SU-DHL-6 (cell line): Measurements from ENCODE around the gene YLPM1.

Source experiments
- H2AFZ ChIP-seq: fragments of 200-600 bp; sonication (generic); 2 replicates; pipeline ENCODE4 v1.6.1; 2014; ENCODE audit warnings: low read depth, mild to moderate bottlenecking, moderate library complexity, mixed read lengths, antibody characterized with exemption, low read length; ENCODE audit not compliant: severe bottlenecking
- H3F3A ChIP-seq: fragments of 200-600 bp; shearing (Covaris generic); 2 replicates; pipeline ENCODE4 v1.6.0; 2016; ENCODE audit warnings: antibody characterized with exemption, mild to moderate bottlenecking; ENCODE audit not compliant: insufficient read depth
- H3K27ac ChIP-seq: fragments of 200-600 bp; sonication (generic); 2 replicates; pipeline ENCODE4 v1.5.1; 2016; ENCODE audit warnings: low read depth, mild to moderate bottlenecking, low read length, moderate library complexity, mixed read lengths
- H3K27me3 ChIP-seq: fragments of 200-600 bp; sonication (generic), shearing (Covaris generic); 2 replicates; pipeline ENCODE4 v1.6.0; 2014; ENCODE audit warnings: mild to moderate bottlenecking, low read length
- H3K36me3 ChIP-seq: fragments of 200-600 bp; sonication (generic); 2 replicates; pipeline ENCODE4 v1.6.1; 2014; ENCODE audit warnings: mild to moderate bottlenecking, low read length, mixed read lengths
- H3K4me2 ChIP-seq: fragments of 300-600, 200-600 bp; shearing (Covaris generic), sonication (generic); 2 replicates; pipeline ENCODE4 v1.6.0; 2014; ENCODE audit warnings: low read length, low read depth, mild to moderate bottlenecking; ENCODE audit not compliant: poor library complexity, severe bottlenecking
- H3K4me3 ChIP-seq: fragments of 200-600 bp; sonication (generic); 2 replicates; pipeline ENCODE4 v1.5.1; 2014; ENCODE audit warnings: antibody characterized with exemption, low read length, mild to moderate bottlenecking, mixed read lengths; ENCODE audit not compliant: insufficient read depth, poor library complexity, severe bottlenecking
- H3K79me2 ChIP-seq: fragments of 200-600 bp; sonication (generic); 2 replicates; pipeline ENCODE4 v1.6.1; 2014; ENCODE audit warnings: mild to moderate bottlenecking, low read length, moderate library complexity; ENCODE audit not compliant: insufficient read depth
- H3K9ac ChIP-seq: fragments of 200-600 bp; sonication (generic); 2 replicates; pipeline ENCODE4 v1.7.0; 2014; ENCODE audit warnings: mild to moderate bottlenecking, low read length
- H3K9me2 ChIP-seq: fragments of 200-600 bp; sonication (generic); replicated peaks from 2 replicates; pipeline ENCODE4 v1.6.1; 2014; ENCODE audit warnings: low read length; ENCODE audit not compliant: insufficient read depth
- H3K9me3 ChIP-seq: fragments of 200-600 bp; sonication (generic); 2 replicates; pipeline ENCODE4 v1.6.1; 2014; ENCODE audit warnings: low read length, mixed read lengths; ENCODE audit not compliant: insufficient read depth
- H4K20me1 ChIP-seq: fragments of 200-600 bp; sonication (generic); 2 replicates; pipeline ENCODE4 v1.6.1; 2014; ENCODE audit warnings: low read depth, mild to moderate bottlenecking, antibody characterized with exemption, low read length, moderate library complexity, mixed read lengths
- EZH2phosphoT487 ChIP-seq: fragments of 200-600 bp; sonication (generic), shearing (Covaris generic); conservative IDR thresholded peaks from 2 replicates; pipeline ENCODE4 v1.6.1; 2018; ENCODE audit warnings: mild to moderate bottlenecking, antibody characterized with exemption, low read length, moderate library complexity, mixed read lengths
- TF ChIP-seq, protein P1 (sequence below): fragments of 200-600 bp; sonication (generic); IDR thresholded peaks from one replicate; pipeline ENCODE4 v1.5.1; 2017; ENCODE audit warnings: antibody characterized with exemption, mild to moderate bottlenecking, low read length, moderate library complexity; ENCODE audit not compliant: insufficient read depth, poor library complexity, severe bottlenecking

The YLPM1 gene

DNA sequence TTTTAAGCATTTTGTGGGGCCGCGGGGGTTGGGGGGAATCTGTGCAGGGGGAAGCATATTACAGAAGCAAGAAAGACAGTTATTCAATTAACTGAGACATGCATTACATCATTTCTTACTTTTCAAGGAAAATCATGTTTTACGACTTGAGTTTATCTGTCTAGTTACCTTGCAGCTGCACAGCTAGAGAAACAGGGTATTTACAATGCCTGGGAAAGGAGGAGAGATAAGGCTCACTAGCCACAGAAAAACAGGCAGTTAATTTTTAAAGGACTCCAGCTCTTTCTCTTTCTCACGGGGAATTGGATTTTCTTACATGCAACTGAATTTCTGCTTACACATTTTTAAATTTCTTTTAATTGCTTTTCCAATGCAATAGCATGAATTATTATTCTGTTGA, 28.0 kb upstream of the YLPM1 start:
- Histone ChIP-seq H3F3A (no peaks in the 10 kb centered on the region), H3K36me3 (peaks cover 19% of the 10 kb centered on the region), H3K27me3 (no peaks in the 10 kb centered on the region), H3K27ac (no peak overlapping the region), H3K79me2 (no peaks in the 10 kb centered on the region), H3K4me2 (no peak overlapping the region), H4K20me1 (no peaks in the 10 kb centered on the region), H3K9ac (no peak overlapping the region), H3K9me2 (no peaks in the 10 kb centered on the region), H2AFZ (no peak overlapping the region), H3K4me3 (no peak overlapping the region), H3K9me3 (no peaks in the 10 kb centered on the region)
- TF ChIP-seq, protein P1, sequence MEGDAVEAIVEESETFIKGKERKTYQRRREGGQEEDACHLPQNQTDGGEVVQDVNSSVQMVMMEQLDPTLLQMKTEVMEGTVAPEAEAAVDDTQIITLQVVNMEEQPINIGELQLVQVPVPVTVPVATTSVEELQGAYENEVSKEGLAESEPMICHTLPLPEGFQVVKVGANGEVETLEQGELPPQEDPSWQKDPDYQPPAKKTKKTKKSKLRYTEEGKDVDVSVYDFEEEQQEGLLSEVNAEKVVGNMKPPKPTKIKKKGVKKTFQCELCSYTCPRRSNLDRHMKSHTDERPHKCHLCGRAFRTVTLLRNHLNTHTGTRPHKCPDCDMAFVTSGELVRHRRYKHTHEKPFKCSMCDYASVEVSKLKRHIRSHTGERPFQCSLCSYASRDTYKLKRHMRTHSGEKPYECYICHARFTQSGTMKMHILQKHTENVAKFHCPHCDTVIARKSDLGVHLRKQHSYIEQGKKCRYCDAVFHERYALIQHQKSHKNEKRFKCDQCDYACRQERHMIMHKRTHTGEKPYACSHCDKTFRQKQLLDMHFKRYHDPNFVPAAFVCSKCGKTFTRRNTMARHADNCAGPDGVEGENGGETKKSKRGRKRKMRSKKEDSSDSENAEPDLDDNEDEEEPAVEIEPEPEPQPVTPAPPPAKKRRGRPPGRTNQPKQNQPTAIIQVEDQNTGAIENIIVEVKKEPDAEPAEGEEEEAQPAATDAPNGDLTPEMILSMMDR = no peak
- TF ChIP-seq EZH2phosphoT487 = no peak

DNA sequence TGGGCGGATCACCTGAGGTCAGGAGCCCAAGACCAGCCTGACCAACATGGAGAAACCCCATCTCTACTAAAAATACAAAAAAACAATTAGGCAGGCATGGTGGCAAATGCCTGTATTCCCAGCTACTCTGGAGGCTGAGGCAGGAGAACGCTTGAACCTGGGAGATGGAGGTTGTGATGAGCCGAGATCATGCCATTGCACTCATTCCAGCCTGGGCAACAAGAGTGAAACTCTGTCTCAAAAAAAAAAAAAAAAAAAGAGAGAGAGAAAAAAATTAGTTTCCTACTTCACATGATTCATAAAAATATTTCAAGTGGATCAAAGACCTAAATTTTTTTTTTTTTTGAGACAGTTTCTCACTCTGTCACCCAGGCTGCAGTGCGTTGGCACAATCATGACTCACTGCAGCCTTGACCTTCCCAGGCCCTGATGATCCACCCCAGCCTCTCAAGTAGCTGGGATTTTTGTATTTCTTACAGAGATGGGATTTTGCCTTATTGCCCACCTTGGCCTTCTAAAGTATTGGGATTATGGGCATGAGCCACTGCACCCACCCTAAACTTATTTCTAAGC, 25.3 kb upstream of the YLPM1 start:
- Histone ChIP-seq H3K4me3 (no peak overlapping the region), H3K27me3 (no peaks in the 10 kb centered on the region), H3K9ac (no peak overlapping the region), H3K9me3 (no peaks in the 10 kb centered on the region), H3K79me2 (no peaks in the 10 kb centered on the region), H3F3A (no peaks in the 10 kb centered on the region), H3K4me2 (no peak overlapping the region), H4K20me1 (no peaks in the 10 kb centered on the region), H3K9me2 (no peaks in the 10 kb centered on the region), H2AFZ (no peak overlapping the region), H3K36me3 (peaks cover 18% of the 10 kb centered on the region), H3K27ac (no peak overlapping the region)
- TF ChIP-seq EZH2phosphoT487 = no peak
- TF ChIP-seq, protein P1 = no peak

DNA sequence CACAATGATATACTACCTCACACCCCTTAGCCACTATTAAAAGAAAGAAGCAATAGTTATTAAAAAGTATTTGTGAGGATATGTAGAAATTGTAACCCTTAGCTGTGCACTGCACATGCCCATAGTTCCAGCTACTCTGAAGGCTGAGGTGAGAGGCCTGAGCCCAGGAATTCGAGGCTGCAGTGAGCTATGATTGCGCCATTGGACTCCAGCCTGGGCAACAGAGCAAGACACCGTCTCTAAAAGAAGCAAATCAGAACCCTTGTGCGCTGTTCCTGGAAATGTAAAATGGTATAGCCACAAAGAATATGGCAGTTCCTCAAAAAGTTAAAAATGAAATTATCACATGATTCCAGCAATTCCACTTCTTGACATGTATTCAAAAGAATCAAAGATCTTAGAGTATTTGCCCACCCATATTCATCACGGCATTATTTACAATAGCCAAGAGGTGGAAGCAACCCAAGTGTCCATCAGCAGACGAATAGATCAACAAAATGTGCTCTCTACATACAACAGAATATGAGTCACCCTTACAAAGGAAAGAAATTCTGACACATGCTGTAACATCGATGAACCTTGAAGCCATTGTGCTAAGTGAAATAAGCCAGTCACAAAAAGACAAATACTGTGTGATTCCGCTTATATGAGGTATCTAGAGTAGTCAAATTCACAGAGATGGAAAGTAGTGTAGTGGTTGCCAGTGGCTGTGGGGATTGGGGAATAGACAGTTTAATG, 23.7 kb upstream of the YLPM1 start:
- Histone ChIP-seq H3K27ac (no peak overlapping the region), H3K9me2 (no peaks in the 10 kb centered on the region), H3K4me3 (no peak overlapping the region), H3K36me3 (peaks cover 6% of the 10 kb centered on the region; the same call in 1 of the 2 replicates), H4K20me1 (no peaks in the 10 kb centered on the region), H3K9me3 (no peaks in the 10 kb centered on the region), H2AFZ (no peak overlapping the region), H3K4me2 (no peak overlapping the region), H3K27me3 (no peaks in the 10 kb centered on the region), H3K79me2 (no peaks in the 10 kb centered on the region), H3F3A (no peaks in the 10 kb centered on the region), H3K9ac (no peak overlapping the region)
- TF ChIP-seq, protein P1 = no peak
- TF ChIP-seq EZH2phosphoT487 = no peak
